Measurements from ENCODE around the gene COQ2. TPM values are rescaled to one million over a fixed set of nuclear protein-coding genes. Genes with fewer than 3 reads are reported as not detected.
A peak's percentile ranks its signal among the peaks of the same experiment; 100 is the strongest.

Gene COQ2
- total and polyA plus RNA-seq, 2 of the 13 experiments (the other 11 are each of a cell fraction or from before 2014, with no cell fraction given), result 10.1 to 17.3 TPM

GRCh38 chr4:83293305-83294046 lies 8.9 kb upstream of the COQ2 start:
- Histone ChIP-seq H3K79me2 (ENCODE audit: insufficient read depth, low read length) (no peaks in the 10 kb centered on the region), H3K4me2 (ENCODE audit: low read depth, low read length) (no peak overlapping the region), H3K27ac (ENCODE audit: extremely low read length, insufficient read depth, low read length) (no peak overlapping the region), H3K36me3 (replicated peaks in 1 of 2; ENCODE audit: control insufficient read depth in 1 of 2, insufficient read depth in 2 of 2, low read length in 2 of 2) (no peaks in the 10 kb centered on the region), H3K9me3 (ENCODE audit: low read length) (no peaks in the 10 kb centered on the region), H4K20me1 (ENCODE audit: insufficient read depth, low read length) (no peaks in the 10 kb centered on the region), H3K4me1 (ENCODE audit: insufficient read depth, low read length) (peaks cover 10% of the 10 kb centered on the region; the same call in 1 of the 2 replicates), H3K27me3 (ENCODE audit: control insufficient read depth in 1 of 2, insufficient read depth in 2 of 2, low read length in 2 of 2) (no peaks in the 10 kb centered on the region; a peak in 1 of 5 replicates), H3K9ac (ENCODE audit: insufficient read depth, low read depth, low read length) (no peak overlapping the region), H3K4me3 (replicated peaks in 1 of 3; ENCODE audit: insufficient read depth in 1 of 3, low read depth in 2 of 3, low read length in 3 of 3) (no peak overlapping the region), H2AFZ (ENCODE audit: low read length) (no peak overlapping the region)
- DNase-seq (ENCODE audit: low spot score), result no peak
- WGBS (ENCODE audit: low lambda C conversion rate), result 39% methylated on average over 8 of the region's 8 CpGs
- ChIA-PET POLR2A (interaction anchor here (1.3 kb wide), 1 partner anchor 9 kb away, joined by 4 read pairs; the partner anchor contains the start of gene COQ2), CTCF (ENCODE audit: low intra/inter-chr PET ratio, low total read pairs) (no interaction called here)
- in situ Hi-C loops (cut with HindIII; ENCODE audit: extremely low pct_ligation_motif_present, low pct_unique_long_range_greater_than_20kb), result no loop called here
- intact Hi-C loops (cut with micrococcal nuclease; ENCODE audit: unreplicated experiment), result no loop called here
- no peak for FAIRE-seq
- BruUV-seq (replicated peaks), result no TSS peak
- ATAC-seq, result no peak
- TF ChIP-seq PRDM4 (CRISPR knock-in tag; IDR thresholded peaks at IDR 0.05; ENCODE audit: borderline replicate concordance), result no peak
- no peak for TF ChIP-seq KLF6 (CRISPR knock-in tag; IDR thresholded peaks at IDR 0.05)
- peak; percentile 42; the same call in 1 of the 2 replicates for TF ChIP-seq MAFF (IDR thresholded peaks at IDR 0.05; ENCODE audit: low read depth, low read length)
- peak in 1 of 2 experiments; percentile 50; a peak in 2 of 4 replicates for TF ChIP-seq MAFK (conservative IDR thresholded peaks at IDR 0.05 in 1 of 2, IDR thresholded peaks at IDR 0.05 in 1 of 2; ENCODE audit: low read length in 2 of 2)
- TF ChIP-seq DMAP1 (CRISPR knock-in tag; IDR thresholded peaks at IDR 0.05), result no peak

Data from HepG2 (cell line).